HG03045 (cell line): ENCODE data around the gene TRIP11.

Experiments
- ATAC-seq: cut with Tn5 transposase; IDR thresholded peaks from one replicate; pipeline ENCODE4 v1.9.1; 2021; ENCODE audit warnings: mild to moderate bottlenecking, moderate library complexity; ENCODE audit not compliant: unreplicated experiment

The TRIP11 gene

DNA sequence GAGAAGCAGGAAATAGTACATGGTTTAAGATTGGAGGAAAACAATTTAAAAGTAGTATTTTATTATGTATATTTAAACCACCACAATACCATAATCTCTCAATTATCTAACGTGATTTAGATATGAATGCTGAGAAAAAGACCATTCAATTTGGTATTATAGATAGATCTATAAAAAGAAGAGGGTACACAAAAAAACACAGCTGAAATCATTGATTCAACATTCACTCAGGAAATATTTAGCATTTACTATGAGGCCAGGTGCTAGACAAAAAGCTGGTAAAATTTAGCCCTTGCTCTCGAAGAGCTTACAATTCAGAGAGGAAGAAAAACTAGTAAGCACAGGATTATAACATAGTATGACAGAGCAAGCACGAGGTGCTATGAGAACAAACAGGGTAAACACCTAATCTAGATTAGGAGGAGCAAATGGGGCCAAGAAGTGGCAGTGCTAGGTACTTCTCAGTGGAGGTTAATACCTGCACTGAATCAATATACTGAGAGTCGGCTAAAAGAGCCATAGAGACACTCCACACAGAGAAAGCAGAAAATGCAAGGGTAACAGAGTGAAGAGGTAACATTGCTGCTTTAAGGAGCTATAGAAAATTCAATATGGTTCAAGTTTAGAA is 27.6 kb downstream of the TRIP11 start:
- no peak for ATAC-seq

DNA sequence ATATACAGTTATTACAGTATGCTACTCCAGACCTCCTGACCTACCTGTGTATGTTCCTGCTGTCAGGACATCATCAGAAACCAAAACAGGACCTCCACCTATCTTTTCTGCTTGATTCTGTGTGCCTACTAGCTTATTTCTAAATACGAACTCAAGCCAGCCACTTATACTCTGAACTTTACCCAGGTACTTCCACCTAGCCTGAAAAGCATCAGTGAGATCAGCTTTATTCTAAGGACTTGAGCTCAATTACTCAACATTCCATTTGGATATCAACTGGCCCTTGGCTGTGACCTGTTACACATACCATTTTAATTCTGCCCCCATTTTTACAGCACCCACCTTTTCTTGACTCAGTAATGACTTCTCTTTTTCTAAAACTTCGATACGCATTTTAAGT is 29.2 kb downstream of the TRIP11 start:
- no peak for ATAC-seq

GRCh38 chr14:92009604-92010003 is 30.3 kb downstream of the TRIP11 start:
- ATAC-seq, result no peak

GRCh38 chr14:92005019-92005418 is 34.8 kb downstream of the TRIP11 start:
- ATAC-seq, result no peak

DNA sequence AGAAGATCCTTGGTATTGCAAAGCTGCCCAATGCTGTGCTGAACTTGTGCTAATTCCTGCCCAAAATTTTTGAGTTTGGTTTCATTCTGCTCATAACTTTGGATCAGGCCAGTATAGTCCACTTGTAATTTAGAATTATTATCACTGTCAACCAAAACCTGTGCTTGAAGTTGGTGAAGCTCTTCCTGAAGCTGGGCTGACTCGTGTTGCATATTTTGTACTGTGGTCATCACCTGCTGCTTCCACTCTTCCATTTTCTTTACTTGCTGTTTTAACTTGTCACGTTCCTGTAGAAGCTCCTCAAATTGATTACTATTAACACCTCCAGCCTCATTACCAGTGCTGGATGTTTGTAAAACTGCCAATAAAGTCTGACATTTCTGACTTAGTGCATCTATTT is 35.8 kb downstream of the TRIP11 start:
- ATAC-seq, result no peak

GRCh38 chr14:91998667-91999570 is 40.9 kb downstream of the TRIP11 start:
- ATAC-seq, result no peak

GRCh38 chr14:91997492-91997891 is 42.4 kb downstream of the TRIP11 start:
- no peak for ATAC-seq

DNA sequence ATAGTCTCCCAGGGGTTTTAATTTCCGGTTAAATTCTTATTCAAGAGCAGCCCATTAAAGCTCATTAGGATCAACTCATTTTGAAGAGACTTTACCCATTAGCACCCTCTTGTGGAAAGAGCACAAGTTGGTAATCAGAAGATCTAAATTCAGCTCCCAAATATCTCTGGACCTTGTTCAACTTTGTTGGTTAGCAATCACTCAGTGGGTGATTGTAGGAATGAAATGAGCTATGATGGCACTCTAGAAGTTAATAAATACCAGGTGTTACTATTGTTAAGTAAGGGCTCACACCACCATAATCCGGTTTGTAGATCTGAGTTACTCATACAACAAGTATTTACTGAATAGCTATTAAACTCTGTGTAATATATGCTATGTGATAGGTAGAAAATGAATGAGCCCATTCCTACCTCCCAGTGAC is 42.9 kb downstream of the TRIP11 start:
- ATAC-seq, result no peak

DNA sequence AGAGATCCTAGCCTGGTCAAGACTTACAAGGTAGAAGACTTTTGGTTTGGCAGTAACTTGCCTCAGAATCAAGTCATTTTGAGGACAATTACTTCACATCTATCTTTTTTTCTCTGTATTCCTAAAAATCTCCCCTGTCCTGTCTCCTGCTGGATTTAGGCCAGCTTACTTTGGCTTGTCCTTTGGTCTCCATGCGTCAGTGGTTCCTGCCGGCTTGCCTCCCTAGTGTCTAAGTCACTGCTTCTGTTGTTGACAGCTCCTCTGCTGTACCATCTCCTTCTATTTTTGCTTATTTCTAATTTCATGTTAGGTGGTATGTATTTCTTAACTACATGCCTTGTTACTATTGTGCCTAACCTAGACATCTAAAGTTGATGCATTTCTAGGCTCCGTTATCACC is 52.7 kb downstream of the TRIP11 start:
- ATAC-seq, result no peak

DNA sequence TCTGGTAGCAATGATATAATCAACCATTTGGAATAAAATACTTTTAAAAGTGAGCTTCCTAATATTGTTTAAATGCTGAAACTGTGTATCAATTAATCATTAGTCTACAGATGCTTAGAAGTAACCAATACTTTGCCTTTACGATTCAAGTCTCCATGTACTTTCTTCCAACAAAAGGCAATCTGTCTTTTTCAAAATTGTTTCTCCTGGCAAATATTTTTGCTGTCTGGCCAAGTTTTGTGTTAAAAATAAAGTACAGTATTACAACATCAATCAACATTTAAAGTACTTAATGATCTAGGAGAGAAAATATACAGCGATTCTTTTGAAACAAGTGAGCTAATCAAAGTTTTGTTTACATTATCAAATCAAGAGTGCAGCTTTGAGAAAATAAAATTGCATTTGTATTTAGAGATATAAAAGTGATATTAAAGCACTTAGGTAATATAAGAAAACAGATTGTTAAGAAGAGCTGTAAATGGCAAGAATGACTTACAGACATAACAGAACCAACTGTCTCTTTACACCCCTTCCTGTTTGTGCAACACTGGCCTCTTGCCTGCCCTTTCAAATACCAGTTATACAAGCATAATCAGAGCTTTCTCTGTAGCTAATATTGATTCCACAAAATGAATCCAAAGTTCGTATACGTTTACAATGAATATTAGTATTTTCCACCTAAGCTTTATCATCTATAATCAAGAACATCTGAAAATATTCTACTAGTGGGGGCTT is 54.2 kb downstream of the TRIP11 start:
- ATAC-seq, result no peak

- no peak for ATAC-seq
Observed at GRCh38 chr14:91985008-91985407, 54.9 kb downstream of the TRIP11 start.

GRCh38 chr14:91983588-91983987 is 56.3 kb downstream of the TRIP11 start:
- ATAC-seq, result no peak

DNA sequence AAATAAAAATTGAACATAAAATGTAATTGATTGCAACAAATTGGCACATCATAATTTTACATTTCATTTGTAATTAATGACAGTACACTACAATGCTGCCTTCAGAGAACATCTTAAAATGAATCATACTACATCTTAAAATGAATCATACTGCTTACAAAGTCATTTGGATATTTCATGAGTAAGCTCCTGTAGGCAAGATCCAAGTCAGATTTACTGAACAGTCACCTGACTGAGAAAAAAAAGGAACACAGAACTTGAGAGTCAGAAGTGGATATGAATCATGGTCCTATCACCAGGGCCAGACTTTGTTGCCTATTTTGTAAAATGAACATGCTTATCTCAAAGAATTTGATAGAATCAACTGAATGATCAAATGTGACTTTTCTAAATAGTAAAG is 59.7 kb downstream of the TRIP11 start:
- peak; percentile 57 for ATAC-seq

GRCh38 chr14:91977884-91978283 is 62.0 kb downstream of the TRIP11 start:
- no peak for ATAC-seq

GRCh38 chr14:91975763-91976162 is 64.1 kb downstream of the TRIP11 start:
- no peak for ATAC-seq

GRCh38 chr14:91971188-91971778 is 68.6 kb downstream of the TRIP11 start:
- no peak for ATAC-seq

- ATAC-seq, result no peak
Observed at GRCh38 chr14:91968280-91968679, 71.6 kb downstream of the TRIP11 start.

- no peak for ATAC-seq
Observed at GRCh38 chr14:91964724-91965123, 75.1 kb downstream of the TRIP11 start.

- no peak for ATAC-seq
Observed at GRCh38 chr14:91964011-91964410, 75.8 kb downstream of the TRIP11 start.

- ATAC-seq, result no peak
Observed at GRCh38 chr14:91963465-91963864, 76.4 kb downstream of the TRIP11 start.
